ENCODE data around the gene IL1RAPL1. TPM values are rescaled to one million over a fixed set of nuclear protein-coding genes. Genes with fewer than 3 reads are reported as not detected.

Gene IL1RAPL1
- total and polyA plus RNA-seq, 9 of the 15 experiments (the other 6 are each of a cell fraction or from before 2014, with no cell fraction given): 0.04 to 0.07 (median 0.04) TPM; not detected in 6

DNA sequence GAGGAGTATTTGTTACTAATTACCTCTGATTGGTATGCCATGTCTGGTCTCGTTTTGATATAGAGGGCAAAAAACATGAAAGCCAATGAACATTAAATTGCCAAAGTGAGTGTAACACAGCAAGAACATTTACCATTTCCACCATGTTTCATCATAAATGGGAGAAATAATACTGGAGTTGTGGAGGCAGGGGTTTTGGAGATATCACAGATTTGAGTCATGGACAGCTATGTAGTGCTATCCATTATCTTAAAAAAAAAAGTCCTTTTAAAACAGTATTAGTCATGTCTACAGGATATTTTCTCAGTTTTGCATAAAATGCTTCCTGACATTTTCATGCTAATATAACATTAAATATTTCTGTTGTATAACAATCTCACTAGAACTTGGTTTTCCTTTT, 301.2 kb downstream of the IL1RAPL1 start (continued):
- TF ChIP-seq ZC3H11A (IDR thresholded peaks at IDR 0.05; ENCODE audit: low read depth, low read length) (no peak), ZKSCAN8 (CRISPR knock-in tag; IDR thresholded peaks at IDR 0.05) (no peak)
- TF ChIP-seq, protein P1, sequence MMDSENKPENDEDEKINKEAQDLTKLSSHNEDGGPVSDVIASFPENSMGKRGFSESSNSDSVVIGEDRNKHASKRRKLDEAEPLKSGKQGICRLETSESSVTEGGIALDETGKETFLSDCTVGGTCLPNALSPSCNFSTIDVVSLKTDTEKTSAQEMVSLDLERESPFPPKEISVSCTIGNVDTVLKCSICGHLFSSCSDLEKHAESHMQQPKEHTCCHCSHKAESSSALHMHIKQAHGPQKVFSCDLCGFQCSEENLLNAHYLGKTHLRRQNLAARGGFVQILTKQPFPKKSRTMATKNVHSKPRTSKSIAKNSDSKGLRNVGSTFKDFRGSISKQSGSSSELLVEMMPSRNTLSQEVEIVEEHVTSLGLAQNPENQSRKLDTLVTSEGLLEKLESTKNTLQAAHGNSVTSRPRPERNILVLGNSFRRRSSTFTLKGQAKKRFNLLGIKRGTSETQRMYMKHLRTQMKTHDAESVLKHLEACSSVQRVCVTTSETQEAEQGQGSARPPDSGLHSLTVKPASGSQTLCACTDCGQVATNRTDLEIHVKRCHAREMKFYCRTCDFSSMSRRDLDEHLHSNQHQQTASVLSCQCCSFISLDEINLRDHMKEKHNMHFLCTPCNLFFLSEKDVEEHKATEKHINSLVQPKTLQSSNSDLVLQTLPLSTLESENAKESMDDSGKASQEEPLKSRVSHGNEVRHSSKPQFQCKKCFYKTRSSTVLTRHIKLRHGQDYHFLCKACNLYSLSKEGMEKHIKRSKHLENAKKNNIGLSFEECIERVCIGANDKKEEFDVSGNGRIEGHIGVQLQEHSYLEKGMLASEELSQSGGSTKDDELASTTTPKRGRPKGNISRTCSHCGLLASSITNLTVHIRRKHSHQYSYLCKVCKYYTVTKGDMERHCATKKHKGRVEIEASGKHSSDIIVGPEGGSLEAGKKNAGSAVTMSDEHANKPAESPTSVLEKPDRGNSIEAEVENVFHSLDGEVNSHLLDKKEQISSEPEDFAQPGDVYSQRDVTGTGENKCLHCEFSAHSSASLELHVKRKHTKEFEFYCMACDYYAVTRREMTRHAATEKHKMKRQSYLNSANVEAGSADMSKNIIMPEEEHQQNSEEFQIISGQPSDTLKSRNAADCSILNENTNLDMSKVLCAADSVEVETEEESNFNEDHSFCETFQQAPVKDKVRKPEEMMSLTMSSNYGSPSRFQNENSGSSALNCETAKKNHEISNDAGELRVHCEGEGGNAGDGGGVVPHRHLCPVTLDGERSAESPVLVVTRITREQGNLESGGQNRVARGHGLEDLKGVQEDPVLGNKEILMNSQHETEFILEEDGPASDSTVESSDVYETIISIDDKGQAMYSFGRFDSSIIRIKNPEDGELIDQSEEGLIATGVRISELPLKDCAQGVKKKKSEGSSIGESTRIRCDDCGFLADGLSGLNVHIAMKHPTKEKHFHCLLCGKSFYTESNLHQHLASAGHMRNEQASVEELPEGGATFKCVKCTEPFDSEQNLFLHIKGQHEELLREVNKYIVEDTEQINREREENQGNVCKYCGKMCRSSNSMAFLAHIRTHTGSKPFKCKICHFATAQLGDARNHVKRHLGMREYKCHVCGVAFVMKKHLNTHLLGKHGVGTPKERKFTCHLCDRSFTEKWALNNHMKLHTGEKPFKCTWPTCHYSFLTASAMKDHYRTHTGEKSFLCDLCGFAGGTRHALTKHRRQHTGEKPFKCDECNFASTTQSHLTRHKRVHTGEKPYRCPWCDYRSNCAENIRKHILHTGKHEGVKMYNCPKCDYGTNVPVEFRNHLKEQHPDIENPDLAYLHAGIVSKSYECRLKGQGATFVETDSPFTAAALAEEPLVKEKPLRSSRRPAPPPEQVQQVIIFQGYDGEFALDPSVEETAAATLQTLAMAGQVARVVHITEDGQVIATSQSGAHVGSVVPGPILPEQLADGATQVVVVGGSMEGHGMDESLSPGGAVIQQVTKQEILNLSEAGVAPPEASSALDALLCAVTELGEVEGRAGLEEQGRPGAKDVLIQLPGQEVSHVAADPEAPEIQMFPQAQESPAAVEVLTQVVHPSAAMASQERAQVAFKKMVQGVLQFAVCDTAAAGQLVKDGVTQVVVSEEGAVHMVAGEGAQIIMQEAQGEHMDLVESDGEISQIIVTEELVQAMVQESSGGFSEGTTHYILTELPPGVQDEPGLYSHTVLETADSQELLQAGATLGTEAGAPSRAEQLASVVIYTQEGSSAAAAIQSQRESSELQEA (IDR thresholded peaks at IDR 0.05; ENCODE audit: low read depth): no peak

Measured in K562 (cell line).